ENCODE results near the gene KCTD20. TPM values are rescaled to one million over a fixed set of nuclear protein-coding genes. Genes with fewer than 3 reads are reported as not detected.

KCTD20 gene
- total RNA-seq, 1 donor from 2014 or later, result 51.8 TPM

- Mint-ChIP-seq H3K27ac (no peak overlapping the region), H3K4me3 (no peak overlapping the region), H3K4me1 (ENCODE audit: unreplicated experiment) (no peaks in the 10 kb centered on the region), H3K9me3 (no peaks in the 10 kb centered on the region), H3K36me3 (peaks cover 48% of the 10 kb centered on the region), H3K27me3 (no peaks in the 10 kb centered on the region)
- DNase-seq (ENCODE audit: extremely low spot score, unreplicated experiment), result no peak
- TF ChIP-seq CTCF (conservative IDR thresholded peaks at IDR 0.05), result no peak
Measured at GRCh38 chr6:36536873-36537547, 94.2 kb downstream of the KCTD20 start.

- TF ChIP-seq CTCF (conservative IDR thresholded peaks at IDR 0.05), result peak; percentile 30
- Mint-ChIP-seq H3K27me3 (no peaks in the 10 kb centered on the region), H3K36me3 (peaks cover 40% of the 10 kb centered on the region)
Measured at GRCh38 chr6:36539814-36540568, 97.2 kb downstream of the KCTD20 start.

More at GRCh38 chr6:36539814-36540568, 97.2 kb downstream of the KCTD20 start:
- H3K27ac Mint-ChIP-seq, result no peak overlapping the region
- H3K9me3 Mint-ChIP-seq, result no peaks in the 10 kb centered on the region
- DNase-seq (ENCODE audit: extremely low spot score, unreplicated experiment), result no peak
- no peak overlapping the region for H3K4me3 Mint-ChIP-seq
- peaks cover 5% of the 10 kb centered on the region for H3K4me1 Mint-ChIP-seq (ENCODE audit: unreplicated experiment)

Other genes with a start within 250 kb of the KCTD20 start
- gene BRPF3, start 246.3 kb upstream of the KCTD20 start, total RNA-seq (ENCODE audit: low replicate concordance), result 47.7 and 48.4 TPM in 2 replicates
- gene PNPLA1, start 172.9 kb upstream of the KCTD20 start, total RNA-seq (ENCODE audit: low replicate concordance), result 0.12 TPM in 1 of 2 replicates, not detected in the other
- 1.4 and 2.1 TPM in 2 replicates for gene BNIP5, start 106.1 kb upstream of the KCTD20 start, total RNA-seq (ENCODE audit: low replicate concordance)
- gene ETV7, start 55.3 kb upstream of the KCTD20 start, total RNA-seq (ENCODE audit: low replicate concordance), result 1.7 and 3.3 TPM in 2 replicates
- 0.19 TPM in 1 of 2 replicates, not detected in the other for gene PXT1, start 146 bp upstream of the KCTD20 start, total RNA-seq (ENCODE audit: low replicate concordance)
- 50.1 and 64.9 TPM in 2 replicates for gene STK38, start 104.5 kb downstream of the KCTD20 start, total RNA-seq (ENCODE audit: low replicate concordance)
- 361 and 455 TPM in 2 replicates for gene SRSF3, start 151.4 kb downstream of the KCTD20 start, total RNA-seq (ENCODE audit: low replicate concordance)
- 76.3 and 185 TPM in 2 replicates for gene CDKN1A, start 235.7 kb downstream of the KCTD20 start, total RNA-seq (ENCODE audit: low replicate concordance)

Data from type B pancreatic cell (in vitro differentiated cells).